Measurements from ENCODE around the gene SYT8.
"Not testable (repeated sequence)": the region's sequence is repeated elsewhere in the genome, so short reads cannot be mapped to it uniquely, and the experiment has no call there.

SYT8 gene

GRCh38 chr11:1875851-1876301, 41.1 kb downstream of the SYT8 start:
- DNase-seq, result not testable (repeated sequence)

GRCh38 chr11:1876361-1877063, 41.7 kb downstream of the SYT8 start:
- no peak for DNase-seq

- DNase-seq, result no peak
These were observed 42.7 kb downstream of the SYT8 start for GRCh38 chr11:1877211-1878136.

GRCh38 chr11:1878137-1879031, 43.6 kb downstream of the SYT8 start:
- DNase-seq, result no peak

- DNase-seq, result no peak
These were observed 44.7 kb downstream of the SYT8 start for GRCh38 chr11:1879342-1879940.

GRCh38 chr11:1879941-1880720, 45.3 kb downstream of the SYT8 start:
- no peak for DNase-seq

GRCh38 chr11:1880746-1881441, 46.1 kb downstream of the SYT8 start:
- no peak for DNase-seq

GRCh38 chr11:1881442-1882264, 46.9 kb downstream of the SYT8 start:
- no peak for DNase-seq

- DNase-seq, result no peak
These were observed 47.8 kb downstream of the SYT8 start for GRCh38 chr11:1882265-1883238.

GRCh38 chr11:1883346-1884302, 48.8 kb downstream of the SYT8 start:
- no peak for DNase-seq

- DNase-seq, result no peak
These were observed 49.5 kb downstream of the SYT8 start for GRCh38 chr11:1884303-1884700.

GRCh38 chr11:1886551-1886950, 51.8 kb downstream of the SYT8 start:
- not testable (repeated sequence) for DNase-seq

Measured in NCI-H1694 treated with DMSO at 0.1 percent for 48 hours (cell line).